HG03442 (cell line): ENCODE measurements around the gene ZNF562.
"Not testable (repeated sequence)": the region's sequence is repeated elsewhere in the genome, so short reads cannot be mapped to it uniquely, and the experiment has no call there.

Source experiments
- ATAC-seq: cut with Tn5 transposase; IDR thresholded peaks from one replicate; pipeline ENCODE4 v1.9.1; 2021; ENCODE audit warnings: mild to moderate bottlenecking, moderate library complexity; ENCODE audit not compliant: unreplicated experiment

ZNF562 gene

GRCh38 chr19:9674663-9675357, at the start of gene ZNF562:
TSS of gene ZNF562 (minus strand) at chr19:9675100. CDS start at chr19:9660744, 14,356 bp downstream.
- ATAC-seq = peak; percentile 83

- ATAC-seq = no peak
Measured at GRCh38 chr19:9724157-9724556, 49.3 kb upstream of the ZNF562 start.

- no peak for ATAC-seq
Measured at GRCh38 chr19:9721861-9722260, 47.0 kb upstream of the ZNF562 start.

GRCh38 chr19:9720541-9720940, 45.6 kb upstream of the ZNF562 start:
- no peak for ATAC-seq

- ATAC-seq = no peak
Measured at GRCh38 chr19:9711815-9712214, 36.9 kb upstream of the ZNF562 start.

- no peak for ATAC-seq
Measured at GRCh38 chr19:9709305-9709704, 34.4 kb upstream of the ZNF562 start.

- no peak for ATAC-seq
Measured at GRCh38 chr19:9705836-9706235, 30.9 kb upstream of the ZNF562 start.

GRCh38 chr19:9702186-9702585, 27.3 kb upstream of the ZNF562 start:
- no peak for ATAC-seq

DNA sequence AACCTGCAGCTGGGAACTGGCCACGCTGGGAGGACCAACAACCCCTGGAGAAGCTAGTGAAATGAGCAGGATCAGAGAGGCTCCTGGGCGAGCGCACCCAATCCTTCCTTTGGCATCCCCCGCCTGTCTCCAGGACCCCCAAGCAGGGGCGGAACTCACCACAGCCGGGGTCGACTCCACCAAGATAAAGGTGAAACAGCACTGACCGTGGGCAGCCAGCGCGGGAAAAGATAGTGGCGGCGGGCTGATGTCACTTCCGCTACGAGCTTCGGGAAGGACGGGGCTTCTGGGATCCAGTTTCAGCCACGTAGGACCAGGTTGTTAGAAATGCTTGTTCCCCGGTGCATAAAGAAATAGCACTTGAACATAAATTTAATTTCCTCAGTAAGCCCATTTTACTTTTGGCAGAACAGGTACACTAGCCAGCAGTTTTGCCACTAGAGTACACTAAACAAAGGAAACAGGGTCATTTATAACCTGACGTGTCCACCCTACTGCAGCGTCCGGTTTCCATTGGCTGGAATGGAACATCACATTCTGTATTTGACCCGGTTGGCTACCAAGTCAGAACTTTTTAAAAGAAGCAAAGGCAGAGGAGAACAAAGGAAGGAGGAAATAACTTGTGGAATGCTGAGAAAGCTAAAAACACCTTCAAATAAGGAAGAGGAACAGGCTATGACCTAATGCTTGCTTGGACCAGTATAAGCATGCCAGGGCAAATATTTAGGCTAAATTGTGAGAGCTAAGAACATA, 25.5 kb upstream of the ZNF562 start:
- no peak for ATAC-seq

DNA sequence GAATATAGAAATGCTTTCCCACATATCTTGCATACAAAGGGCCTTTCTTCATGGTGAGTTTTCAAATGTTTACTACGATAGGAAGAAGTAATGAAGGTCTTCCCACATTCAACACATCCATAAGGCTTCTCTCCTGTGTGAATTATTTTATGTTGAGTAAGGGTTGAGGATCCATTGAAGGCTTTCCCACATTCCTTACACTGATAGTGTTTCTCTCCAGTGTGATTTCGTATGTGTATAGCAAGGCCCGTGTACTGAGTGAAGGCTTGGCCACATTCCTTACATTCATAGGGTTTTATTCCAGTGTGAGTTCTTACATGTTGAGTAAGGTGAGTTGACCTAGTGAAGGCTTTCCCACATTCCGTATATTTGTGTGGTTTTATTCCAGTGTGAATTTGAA, 15.4 kb upstream of the ZNF562 start:
- not testable (repeated sequence) for ATAC-seq

DNA sequence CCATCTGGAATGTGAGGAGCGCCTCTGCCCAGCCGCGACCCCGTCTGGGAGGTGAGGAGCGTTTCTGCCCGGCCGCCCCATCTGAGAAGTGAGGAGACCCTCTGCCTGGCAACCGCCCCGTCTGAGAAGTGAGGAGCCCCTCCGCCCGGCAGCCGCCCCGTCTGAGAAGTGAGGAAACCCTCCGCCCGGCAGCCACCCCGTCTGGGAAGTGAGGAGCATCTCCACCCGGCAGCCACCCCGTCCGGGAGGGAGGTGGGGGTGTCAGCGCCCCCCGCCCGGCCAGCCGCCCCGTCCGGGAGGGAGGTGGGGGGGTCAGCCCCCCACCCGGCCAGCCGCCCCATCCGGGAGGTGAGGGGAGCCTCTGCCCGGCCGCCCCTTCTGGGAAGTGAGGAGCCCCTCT, 5.1 kb upstream of the ZNF562 start:
- ATAC-seq = not testable (repeated sequence)

DNA sequence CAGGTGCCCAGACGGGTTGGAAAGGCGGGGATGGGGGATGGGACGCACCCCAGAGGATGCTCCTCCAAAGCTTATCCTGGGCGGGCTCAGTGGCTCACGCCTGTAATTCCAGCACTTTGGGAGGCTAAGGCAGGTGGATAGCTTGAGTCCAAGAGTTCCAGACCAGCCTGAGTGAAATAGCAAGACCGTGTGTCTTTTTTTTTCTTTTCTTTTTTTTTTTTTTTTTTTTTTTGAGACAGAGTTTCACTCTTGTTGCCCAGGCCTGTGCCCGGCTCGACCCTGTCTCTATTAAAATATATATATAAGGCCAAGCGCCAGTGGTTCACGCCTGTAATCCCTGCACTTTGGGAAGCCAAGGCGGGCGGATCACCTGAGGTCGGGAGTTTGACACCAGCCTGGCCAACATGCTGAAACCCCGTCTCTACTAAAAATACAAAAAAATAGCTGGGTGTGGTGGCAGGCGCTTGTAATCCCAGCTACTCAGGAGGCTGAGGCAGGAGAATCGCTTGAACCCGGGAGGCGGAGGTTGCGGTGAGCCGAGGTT, 530 bp upstream of the ZNF562 start:
- ATAC-seq = not testable (repeated sequence)

DNA sequence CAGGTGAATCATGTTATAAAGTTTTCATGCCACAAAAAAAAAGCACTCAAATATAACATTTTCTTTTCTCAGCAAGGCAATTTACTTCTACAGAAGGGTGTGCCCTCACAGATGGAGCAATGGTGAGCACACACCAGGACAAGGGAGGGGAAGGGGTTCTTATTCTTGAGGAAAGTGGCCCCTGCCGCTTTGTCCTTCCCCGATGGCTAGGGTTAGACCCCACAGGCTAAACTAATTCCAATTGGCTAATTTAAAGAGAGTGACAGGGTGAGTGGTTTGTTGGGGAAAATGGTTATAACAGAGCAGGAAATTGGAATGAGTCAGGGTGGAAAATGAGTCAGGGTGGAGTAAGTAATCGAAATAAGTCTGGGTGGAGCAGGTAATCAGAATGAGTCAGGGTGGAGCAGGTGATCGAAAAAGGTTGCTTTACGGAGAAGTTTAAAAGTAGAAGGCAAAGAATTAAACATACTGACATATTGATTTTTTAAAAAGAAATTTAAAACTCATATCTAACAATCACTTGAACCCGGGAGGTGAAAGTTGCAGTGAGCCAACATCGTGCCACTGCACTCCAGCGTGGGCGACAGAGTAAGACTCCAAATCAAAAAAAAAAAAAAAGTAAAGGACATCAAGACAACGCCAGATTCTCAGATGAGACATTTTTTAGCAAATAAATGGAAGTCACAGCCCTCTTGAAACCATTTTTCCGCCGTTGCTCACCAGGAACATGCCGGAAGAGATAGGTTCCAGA, 813 bp downstream of the ZNF562 start:
- peak; percentile 10 for ATAC-seq

DNA sequence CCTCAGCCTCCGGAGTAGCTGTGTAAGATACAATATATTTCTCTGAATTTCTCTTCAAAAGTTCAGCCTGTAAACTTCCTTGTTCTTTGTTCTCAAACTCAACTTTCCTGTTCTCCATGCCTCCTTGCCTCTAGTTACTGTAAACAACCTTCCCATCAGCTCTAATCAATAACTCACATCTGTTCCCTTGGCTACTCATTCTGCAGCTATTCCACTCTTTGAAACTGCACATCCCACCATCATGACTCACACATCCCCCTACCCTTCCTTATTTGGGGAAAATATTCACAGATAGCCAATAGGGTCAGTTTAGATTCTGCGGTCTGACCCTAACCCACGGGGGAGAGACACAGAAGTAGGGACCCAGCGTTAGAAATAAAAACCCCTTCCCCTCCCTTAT, 2.0 kb downstream of the ZNF562 start:
- ATAC-seq = no peak

- no peak for ATAC-seq
Measured at GRCh38 chr19:9671655-9672054, 3.2 kb downstream of the ZNF562 start.

- no peak for ATAC-seq
Measured at GRCh38 chr19:9668544-9668943, 6.4 kb downstream of the ZNF562 start.

DNA sequence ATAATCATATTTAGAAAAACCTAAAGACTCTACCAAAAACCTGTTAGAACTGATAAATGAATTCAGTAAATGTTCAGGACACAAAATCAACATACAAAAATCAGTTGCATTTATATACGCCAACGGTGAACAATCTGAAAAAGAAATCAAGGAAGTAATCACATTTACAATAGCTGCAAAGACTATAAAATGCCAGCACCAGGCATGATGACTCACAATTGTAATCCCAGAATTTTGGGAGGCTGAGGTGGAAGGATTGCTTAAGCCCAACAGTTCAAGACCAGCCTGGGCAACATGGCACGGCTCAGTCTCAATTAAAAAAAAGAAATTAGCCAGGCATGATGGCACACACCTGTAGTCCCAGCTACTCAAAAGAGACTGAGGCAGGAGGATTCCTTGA, 7.0 kb downstream of the ZNF562 start:
- ATAC-seq = no peak

GRCh38 chr19:9658769-9659168, 16.1 kb downstream of the ZNF562 start:
- no peak for ATAC-seq

GRCh38 chr19:9653066-9653555, 21.8 kb downstream of the ZNF562 start:
- ATAC-seq = not testable (repeated sequence)

DNA sequence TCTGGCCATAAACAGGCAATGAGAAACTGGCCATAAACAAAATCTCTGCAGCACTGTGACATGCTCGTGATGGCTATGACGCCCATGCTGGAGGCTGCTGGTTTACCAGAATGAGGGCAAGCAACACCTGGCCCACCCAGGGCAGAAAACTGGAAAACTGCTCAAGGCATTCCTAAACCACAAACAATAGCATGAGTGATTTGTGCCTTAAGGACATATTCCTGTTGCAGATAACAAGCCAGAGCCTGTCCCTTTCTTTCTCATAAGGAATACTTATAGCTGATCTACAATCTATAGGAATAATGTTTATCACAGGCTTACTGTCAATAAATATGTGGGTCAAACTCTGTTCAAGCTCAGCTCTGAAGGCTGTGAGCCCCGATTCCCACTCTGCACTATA, 23.4 kb downstream of the ZNF562 start:
- not testable (repeated sequence) for ATAC-seq

- no peak for ATAC-seq
Measured at GRCh38 chr19:9650345-9650744, 24.6 kb downstream of the ZNF562 start.
